Measurements from ENCODE around the gene F8. TPM values are rescaled to one million over a fixed set of nuclear protein-coding genes. Genes with fewer than 3 reads are reported as not detected.

The F8 gene
- total RNA-seq, 3 donors from 2014 or later (not counting 1 experiment from before 2014, with no cell fraction given), result 1.4 to 4.6 (median 2.8) TPM

DNA sequence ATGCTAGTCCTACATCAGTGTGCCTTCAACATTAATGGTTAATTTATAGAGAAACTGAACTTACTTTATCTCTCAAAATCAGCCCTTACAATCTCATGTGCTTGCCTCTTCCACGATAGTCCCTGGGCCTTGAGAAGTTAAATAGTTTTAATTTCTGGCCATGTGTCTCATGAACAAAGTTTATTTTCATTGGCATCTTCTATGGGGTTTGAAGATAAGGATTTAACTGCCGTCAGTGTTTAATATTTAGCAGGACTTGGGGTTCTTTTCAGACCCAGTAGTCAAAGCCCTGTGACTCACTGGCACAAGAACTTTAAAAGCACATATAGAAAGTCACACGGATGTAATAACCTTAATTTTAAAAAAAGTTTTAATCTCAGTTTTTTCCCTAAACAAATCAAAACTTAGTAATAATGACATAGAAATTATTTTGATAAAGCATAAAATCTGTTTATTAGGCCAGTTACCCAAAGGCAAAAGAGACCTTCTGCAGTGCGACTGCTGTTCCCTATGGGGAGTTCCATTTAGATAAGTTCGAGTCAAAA, 207.2 kb downstream of the F8 start:
- ATAC-seq (no peak), DNase-seq (no peak)
- Histone ChIP-seq H3K9me3 (ENCODE audit: control insufficient read depth, insufficient read depth, low read length) (no peaks in the 10 kb centered on the region), H3K27ac (ENCODE audit: low read length) (no peak overlapping the region), H3K27me3 (ENCODE audit: control insufficient read depth, insufficient read depth, low read length) (no peaks in the 10 kb centered on the region), H3K4me1 (ENCODE audit: control insufficient read depth, insufficient read depth, low read length) (peaks cover 6% of the 10 kb centered on the region), H3K36me3 (ENCODE audit: control insufficient read depth, insufficient read depth, low read length) (no peaks in the 10 kb centered on the region), H3K4me3 (ENCODE audit: low read length) (no peak overlapping the region)
- Mint-ChIP-seq H3K27me3 (ENCODE audit: low read depth in 2 of 2) (peaks cover 3 to 36% of the 10 kb centered on the region in 2 donors), H3K27ac (no peak overlapping the region), H3K4me3 (no peak overlapping the region), H3K4me1 (peaks cover 0 to under 1% of the 10 kb centered on the region in 2 donors), H3K36me3 (no peaks in the 10 kb centered on the region), H3K9me3 (no peaks in the 10 kb centered on the region)
- WGBS (ENCODE audit: insufficient coverage), result 86% methylated on average over 2 of the region's 5 CpGs
- TF ChIP-seq, protein P1, sequence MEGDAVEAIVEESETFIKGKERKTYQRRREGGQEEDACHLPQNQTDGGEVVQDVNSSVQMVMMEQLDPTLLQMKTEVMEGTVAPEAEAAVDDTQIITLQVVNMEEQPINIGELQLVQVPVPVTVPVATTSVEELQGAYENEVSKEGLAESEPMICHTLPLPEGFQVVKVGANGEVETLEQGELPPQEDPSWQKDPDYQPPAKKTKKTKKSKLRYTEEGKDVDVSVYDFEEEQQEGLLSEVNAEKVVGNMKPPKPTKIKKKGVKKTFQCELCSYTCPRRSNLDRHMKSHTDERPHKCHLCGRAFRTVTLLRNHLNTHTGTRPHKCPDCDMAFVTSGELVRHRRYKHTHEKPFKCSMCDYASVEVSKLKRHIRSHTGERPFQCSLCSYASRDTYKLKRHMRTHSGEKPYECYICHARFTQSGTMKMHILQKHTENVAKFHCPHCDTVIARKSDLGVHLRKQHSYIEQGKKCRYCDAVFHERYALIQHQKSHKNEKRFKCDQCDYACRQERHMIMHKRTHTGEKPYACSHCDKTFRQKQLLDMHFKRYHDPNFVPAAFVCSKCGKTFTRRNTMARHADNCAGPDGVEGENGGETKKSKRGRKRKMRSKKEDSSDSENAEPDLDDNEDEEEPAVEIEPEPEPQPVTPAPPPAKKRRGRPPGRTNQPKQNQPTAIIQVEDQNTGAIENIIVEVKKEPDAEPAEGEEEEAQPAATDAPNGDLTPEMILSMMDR (IDR thresholded peaks at IDR 0.05), result no peak
- intact Hi-C loops (cut with micrococcal nuclease), result loop anchor here (10.0 kb wide), 1 partner anchor 61 kb away; the partner anchor contains the start of gene GAB3

DNA sequence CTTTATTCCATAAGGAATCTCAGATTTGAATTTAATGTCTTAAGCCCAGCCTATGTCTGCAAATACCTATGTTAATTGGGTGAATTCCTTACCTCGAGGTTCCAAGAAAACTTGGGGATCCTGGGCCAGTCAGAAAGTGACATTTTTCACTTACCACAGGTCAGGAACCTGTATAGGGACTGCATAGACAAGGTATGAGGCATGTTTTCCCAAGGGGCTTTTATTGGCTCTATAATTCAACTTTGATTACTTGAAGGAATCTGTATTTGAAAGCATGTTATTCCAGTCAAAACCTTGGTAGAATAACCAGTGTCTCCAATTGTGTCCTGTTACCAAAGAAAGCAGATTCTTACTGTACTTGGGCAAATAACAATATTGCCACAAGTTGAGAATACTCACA, 208.7 kb downstream of the F8 start:
- WGBS (ENCODE audit: insufficient coverage), result no CpG with 5 or more reads among the region's 1 CpG
- TF ChIP-seq, protein P1 (IDR thresholded peaks at IDR 0.05), result no peak
- DNase-seq, result no peak
- no peak for ATAC-seq
- Histone ChIP-seq H3K27ac (ENCODE audit: low read length) (no peak overlapping the region), H3K27me3 (ENCODE audit: control insufficient read depth, insufficient read depth, low read length) (no peaks in the 10 kb centered on the region), H3K4me1 (ENCODE audit: control insufficient read depth, insufficient read depth, low read length) (peaks cover 8% of the 10 kb centered on the region), H3K4me3 (ENCODE audit: low read length) (no peak overlapping the region), H3K9me3 (ENCODE audit: control insufficient read depth, insufficient read depth, low read length) (no peaks in the 10 kb centered on the region), H3K36me3 (ENCODE audit: control insufficient read depth, insufficient read depth, low read length) (no peaks in the 10 kb centered on the region)
- Mint-ChIP-seq H3K27me3 (ENCODE audit: low read depth in 2 of 2) (peaks cover 3 to 29% of the 10 kb centered on the region in 2 donors), H3K9me3 (no peaks in the 10 kb centered on the region), H3K4me3 (no peak overlapping the region), H3K27ac (no peak overlapping the region), H3K36me3 (no peaks in the 10 kb centered on the region), H3K4me1 (peaks cover 4 to 7% of the 10 kb centered on the region in 2 donors)
- intact Hi-C loops (cut with micrococcal nuclease), result loop anchor here (10.0 kb wide), 1 partner anchor 59 kb away; the partner anchor contains the start of gene GAB3

DNA sequence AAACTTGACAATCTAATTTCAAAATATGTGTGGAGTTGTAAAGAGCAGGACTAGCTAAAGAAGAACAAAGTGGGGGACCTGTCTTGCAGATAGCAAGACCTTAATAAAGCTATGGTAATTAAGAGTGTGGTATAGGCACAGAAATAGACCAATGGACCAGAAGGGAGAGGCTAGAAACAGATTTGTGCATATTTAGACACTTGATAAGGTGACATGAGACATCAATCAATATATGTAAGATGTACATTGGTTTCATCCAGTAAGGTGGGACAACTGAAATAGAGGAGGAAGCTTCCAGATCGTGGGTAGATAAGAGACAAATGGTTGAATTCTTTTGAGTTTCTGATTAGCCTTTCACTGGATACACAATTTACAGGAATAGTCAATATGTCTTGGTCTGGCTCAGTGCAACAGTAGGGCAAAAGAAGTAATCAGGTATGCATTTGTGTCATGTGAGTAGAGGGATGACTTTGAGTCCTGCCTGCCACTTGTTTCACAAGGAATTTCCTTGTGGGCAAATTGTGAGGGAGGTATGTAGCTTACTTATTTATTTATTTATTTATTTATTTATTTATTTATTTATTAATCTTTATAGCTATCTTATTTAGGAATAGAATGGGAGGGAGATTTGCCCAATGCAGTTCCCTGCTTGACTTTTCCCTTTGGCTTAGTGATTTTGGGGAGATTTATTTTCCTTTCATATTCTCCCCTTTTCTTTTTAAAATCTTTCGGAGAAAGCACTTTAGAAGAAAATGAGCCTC, 210.0 kb downstream of the F8 start:
- Histone ChIP-seq H3K4me1 (ENCODE audit: control insufficient read depth, insufficient read depth, low read length) (peaks cover 8% of the 10 kb centered on the region), H3K9me3 (ENCODE audit: control insufficient read depth, insufficient read depth, low read length) (no peaks in the 10 kb centered on the region), H3K27me3 (ENCODE audit: control insufficient read depth, insufficient read depth, low read length) (no peaks in the 10 kb centered on the region), H3K4me3 (ENCODE audit: low read length) (no peak overlapping the region), H3K36me3 (ENCODE audit: control insufficient read depth, insufficient read depth, low read length) (no peaks in the 10 kb centered on the region), H3K27ac (ENCODE audit: low read length) (no peak overlapping the region)
- Mint-ChIP-seq H3K4me1 (peaks cover 7 to 8% of the 10 kb centered on the region in 2 donors), H3K9me3 (no peaks in the 10 kb centered on the region), H3K36me3 (no peaks in the 10 kb centered on the region), H3K27ac (no peak overlapping the region), H3K27me3 (ENCODE audit: low read depth in 2 of 2) (peaks cover 3 to 29% of the 10 kb centered on the region in 2 donors), H3K4me3 (no peak overlapping the region)
- ATAC-seq (no peak), DNase-seq (no peak)
- WGBS (ENCODE audit: insufficient coverage), result no CpG with 5 or more reads among the region's 2 CpGs
- TF ChIP-seq, protein P1 (IDR thresholded peaks at IDR 0.05), result no peak
- intact Hi-C loops (cut with micrococcal nuclease), result loop anchor here (10.0 kb wide), 1 partner anchor 58 kb away; the partner anchor contains the start of gene GAB3
